SH-SY5Y (cell line): ENCODE data around the gene EID3.

ENCODE experiments used
- GATA2 ChIP-seq: IDR thresholded peaks from 2 replicates; pipeline ENCODE4 v1.6.1; 2011; ENCODE audit warnings: mild to moderate bottlenecking, low read depth, low read length
- GATA3 ChIP-seq: IDR thresholded peaks from 2 replicates; pipeline ENCODE4 v1.6.1; 2011; ENCODE audit warnings: low read depth, mild to moderate bottlenecking, low read length, moderate library complexity

GRCh38 chr12:104285740-104286515 is 17.6 kb upstream of the EID3 start:
- TF ChIP-seq GATA2 (no peak), GATA3 (no peak)
